GM23338 (cell line): ENCODE data around the gene CBY1.

Source experiments
- EZH2 ChIP-seq: fragments of 200-600 bp; sonication (generic); IDR thresholded peaks from one replicate; pipeline ENCODE4 v1.8.0; 2017; ENCODE audit warnings: antibody characterized with exemption, mild to moderate bottlenecking, low read depth; ENCODE audit not compliant: unreplicated experiment
- POLR2AphosphoS5 ChIP-seq: IDR thresholded peaks from 2 replicates; pipeline ENCODE4 v1.6.1; 2016; ENCODE audit warnings: antibody characterized with exemption, low read depth
- TF ChIP-seq, protein P1 (sequence below), 2 experiments: fragments of 200-600 bp in 1 of 2; sonication (generic) in 1 of 2; conservative IDR thresholded peaks; 2 replicates each; pipeline versions ENCODE4 v1.5.1 to v1.6.1; 2016 to 2017; ENCODE audit warnings: antibody characterized with exemption in 2 of 2, low read depth in 2 of 2, mild to moderate bottlenecking in 2 of 2, moderate library complexity in 1 of 2

DNA sequence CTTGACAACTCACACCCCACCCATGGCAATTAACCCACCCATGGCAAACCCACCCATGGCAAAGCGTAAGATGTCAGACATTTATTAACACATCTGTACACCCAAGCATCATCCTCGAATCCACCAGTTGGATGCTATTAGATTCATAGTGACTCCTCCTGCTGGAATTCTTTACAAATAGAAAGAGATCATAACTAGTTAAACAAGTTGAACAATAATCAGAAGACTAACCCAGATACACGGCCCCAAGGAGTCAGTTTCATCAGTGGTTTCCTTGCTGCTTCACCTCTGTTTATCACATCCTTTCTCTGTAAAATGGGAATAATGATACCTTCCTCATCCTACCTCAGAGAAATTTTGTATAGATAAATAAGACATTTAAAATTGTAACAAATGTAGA lies 54.4 kb downstream of the CBY1 start:
- TF ChIP-seq POLR2AphosphoS5 = no peak
- TF ChIP-seq, protein P1, sequence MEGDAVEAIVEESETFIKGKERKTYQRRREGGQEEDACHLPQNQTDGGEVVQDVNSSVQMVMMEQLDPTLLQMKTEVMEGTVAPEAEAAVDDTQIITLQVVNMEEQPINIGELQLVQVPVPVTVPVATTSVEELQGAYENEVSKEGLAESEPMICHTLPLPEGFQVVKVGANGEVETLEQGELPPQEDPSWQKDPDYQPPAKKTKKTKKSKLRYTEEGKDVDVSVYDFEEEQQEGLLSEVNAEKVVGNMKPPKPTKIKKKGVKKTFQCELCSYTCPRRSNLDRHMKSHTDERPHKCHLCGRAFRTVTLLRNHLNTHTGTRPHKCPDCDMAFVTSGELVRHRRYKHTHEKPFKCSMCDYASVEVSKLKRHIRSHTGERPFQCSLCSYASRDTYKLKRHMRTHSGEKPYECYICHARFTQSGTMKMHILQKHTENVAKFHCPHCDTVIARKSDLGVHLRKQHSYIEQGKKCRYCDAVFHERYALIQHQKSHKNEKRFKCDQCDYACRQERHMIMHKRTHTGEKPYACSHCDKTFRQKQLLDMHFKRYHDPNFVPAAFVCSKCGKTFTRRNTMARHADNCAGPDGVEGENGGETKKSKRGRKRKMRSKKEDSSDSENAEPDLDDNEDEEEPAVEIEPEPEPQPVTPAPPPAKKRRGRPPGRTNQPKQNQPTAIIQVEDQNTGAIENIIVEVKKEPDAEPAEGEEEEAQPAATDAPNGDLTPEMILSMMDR (conservative IDR thresholded peaks at IDR 0.05; ENCODE audit: low read depth in 2 of 2) = no peak
- TF ChIP-seq EZH2 = no peak
